Activated CD8-positive, alpha-beta memory T cell treated with anti-CD3 and anti-CD28 coated beads for 24 hours (primary cell): ENCODE data around the gene SHD.
"Not testable (repeated sequence)": the region's sequence is repeated elsewhere in the genome, so short reads cannot be mapped to it uniquely, and the experiment has no call there.

Experiments
- DNase-seq: peaks from one replicate; pipeline ENCODE4 v3.0.0-alpha.2; 2020

SHD gene

GRCh38 chr19:4267901-4268815 lies 10.9 kb upstream of the SHD start:
- no peak for DNase-seq

GRCh38 chr19:4268816-4269430 lies 10.1 kb upstream of the SHD start:
- no peak for DNase-seq

DNA sequence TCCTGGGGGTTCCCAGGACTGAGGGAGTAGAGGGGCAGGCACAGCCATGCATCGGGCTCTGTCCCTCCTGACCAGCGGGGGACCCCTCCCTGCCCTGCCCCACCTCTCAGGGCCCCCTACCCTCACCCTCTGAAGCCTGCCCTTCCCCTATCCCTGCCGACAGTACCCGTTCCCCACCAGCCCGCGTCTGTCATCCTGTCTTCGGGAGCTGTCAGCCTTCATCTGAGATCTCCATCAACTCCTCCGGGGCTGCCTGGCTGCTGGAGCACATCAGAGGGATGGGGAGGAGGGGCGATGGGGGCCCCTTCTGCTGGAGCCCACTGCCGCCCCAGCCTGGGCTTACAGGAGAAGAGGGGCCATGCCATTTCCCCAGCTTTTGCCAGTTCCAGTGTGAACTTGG lies 6.2 kb upstream of the SHD start:
- no peak for DNase-seq

DNA sequence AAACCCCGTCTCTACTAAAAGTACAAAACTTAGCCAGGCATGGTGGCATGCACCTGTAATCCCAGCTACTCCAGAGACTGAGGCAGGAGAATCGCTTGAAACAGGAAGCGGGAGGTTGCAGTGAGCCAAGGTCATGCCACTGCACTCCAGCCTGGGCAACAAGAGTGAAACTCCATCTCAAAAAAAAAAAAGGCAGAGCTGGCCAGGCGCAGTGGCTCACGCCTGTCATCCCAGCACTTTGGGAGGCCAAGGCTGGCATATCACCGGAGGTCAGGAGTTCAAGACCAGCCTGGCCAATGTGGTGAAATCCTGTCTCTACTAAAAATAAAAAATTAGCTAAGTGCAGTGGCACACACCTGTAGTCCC lies 4.8 kb upstream of the SHD start:
- not testable (repeated sequence) for DNase-seq

DNA sequence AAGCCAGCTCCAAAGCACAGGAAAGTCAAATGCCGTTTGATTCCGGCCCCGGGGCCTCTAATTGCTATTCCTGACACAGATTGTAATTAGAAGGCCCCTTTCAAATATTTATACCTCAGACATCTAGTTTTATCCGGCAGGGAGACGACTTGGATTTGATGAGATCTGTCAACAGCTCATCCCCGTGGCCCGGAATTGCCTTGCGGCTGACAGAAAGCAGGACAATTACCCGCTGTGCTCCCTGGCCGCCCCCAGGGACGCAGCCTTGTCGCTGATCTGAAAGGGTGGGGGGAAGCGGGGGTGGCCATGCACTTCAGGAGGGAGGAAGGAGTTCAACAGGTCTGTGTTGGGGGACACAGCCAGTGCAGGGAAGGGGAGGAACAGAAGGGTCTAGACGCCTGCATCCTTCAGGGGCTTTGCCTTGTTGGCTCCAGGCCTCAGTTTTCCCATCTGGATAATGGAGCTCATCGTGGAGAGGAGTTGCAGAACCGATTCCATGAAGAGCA lies 1.8 kb upstream of the SHD start:
- DNase-seq, result no peak

DNA sequence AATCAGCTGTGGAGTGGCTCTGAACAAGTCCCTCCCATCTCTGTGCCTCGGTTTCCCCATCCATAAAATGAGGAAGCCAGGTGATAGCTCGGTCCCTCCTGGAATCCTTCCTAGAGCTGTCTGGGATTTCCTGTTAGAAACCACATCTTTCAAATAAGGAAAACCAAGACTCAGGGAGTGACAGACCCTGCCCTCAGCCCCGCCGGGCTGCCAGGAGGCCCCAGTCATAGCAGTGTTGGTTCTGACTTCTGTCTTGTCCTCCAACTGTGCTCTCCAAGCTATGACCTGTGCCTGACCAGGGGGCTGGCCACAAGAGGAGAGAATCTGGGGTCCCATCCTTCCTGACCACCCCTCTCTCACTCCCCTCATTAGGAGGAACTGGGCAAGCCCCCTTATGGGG lies 1.1 kb upstream of the SHD start:
- no peak for DNase-seq

GRCh38 chr19:4279267-4279529 lies 132 bp downstream of the SHD start:
- DNase-seq, result no peak

GRCh38 chr19:4279530-4280422 lies 710 bp downstream of the SHD start:
- DNase-seq, result no peak

DNA sequence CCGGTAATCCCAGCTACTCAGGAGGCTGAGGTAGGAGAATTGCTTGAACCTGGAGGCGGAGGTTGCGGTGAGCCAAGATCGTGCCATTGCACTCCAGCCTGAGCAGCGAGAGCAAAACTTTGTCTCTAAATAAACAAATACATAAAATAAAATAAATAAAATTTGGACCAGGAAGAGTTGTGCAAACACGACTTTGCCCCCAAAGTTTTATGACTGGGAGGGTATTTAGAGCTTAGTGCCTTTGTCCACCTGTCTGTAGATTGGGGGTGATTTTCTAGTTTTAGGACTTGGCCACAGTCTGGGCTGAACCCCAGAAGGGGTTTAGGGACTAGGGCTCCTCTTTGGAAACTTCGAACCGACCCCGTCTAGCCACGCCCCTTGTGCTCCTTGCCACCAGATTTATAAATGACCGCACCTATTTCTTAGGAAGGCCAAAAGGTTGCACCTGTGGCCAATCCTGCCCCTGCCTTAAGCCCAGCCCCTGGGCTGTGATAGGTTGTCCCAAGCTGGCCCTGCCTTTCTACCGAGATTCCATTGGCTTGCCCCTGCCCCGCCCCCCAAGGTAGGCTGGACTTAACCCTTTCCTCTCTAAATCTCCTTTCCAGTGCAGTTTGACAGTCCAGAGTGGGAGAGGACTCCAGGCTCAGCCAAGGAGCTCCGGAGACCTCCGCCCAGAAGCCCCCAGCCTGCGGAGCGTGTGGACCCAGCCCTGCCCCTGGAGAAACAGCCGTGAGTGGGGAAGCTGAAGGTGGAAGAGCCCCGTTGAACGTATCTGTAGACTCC lies 5.3 kb downstream of the SHD start:
- DNase-seq, result no peak

- no peak for DNase-seq
These were observed 5.9 kb downstream of the SHD start for GRCh38 chr19:4284974-4285373.

GRCh38 chr19:4286141-4286540 lies 7.1 kb downstream of the SHD start:
- not testable (repeated sequence) for DNase-seq

GRCh38 chr19:4288091-4288777 lies 9.2 kb downstream of the SHD start:
- DNase-seq, result no peak

DNA sequence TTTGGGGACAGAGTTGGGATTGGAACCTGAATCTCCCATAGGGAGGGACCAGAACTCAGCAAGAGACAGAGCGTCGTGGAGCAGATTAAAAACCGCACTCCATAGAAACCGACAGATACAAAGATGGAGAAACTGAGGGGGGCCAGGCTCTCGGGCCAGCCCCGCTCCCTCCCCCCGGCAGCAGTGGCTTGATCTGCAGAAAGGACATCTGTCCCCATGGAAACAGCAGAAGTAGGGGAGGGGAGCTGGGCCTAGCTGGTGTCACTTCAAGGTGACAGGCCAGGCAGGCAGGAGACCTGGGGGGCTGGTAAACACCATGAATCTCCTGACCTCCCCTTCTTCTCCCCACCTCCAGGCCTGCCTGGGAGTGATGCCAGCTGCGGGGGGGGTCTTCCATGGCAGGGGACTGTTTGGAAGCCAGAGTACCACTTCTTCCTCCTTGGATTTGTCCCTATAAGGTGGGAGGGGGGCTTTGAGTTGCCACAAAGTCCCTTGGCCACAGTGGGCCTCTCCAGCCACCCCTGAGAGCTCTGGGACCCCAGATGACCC lies 12.2 kb downstream of the SHD start:
- DNase-seq, result no peak

- no peak for DNase-seq
These were observed 13.4 kb downstream of the SHD start for GRCh38 chr19:4292515-4292914.

DNA sequence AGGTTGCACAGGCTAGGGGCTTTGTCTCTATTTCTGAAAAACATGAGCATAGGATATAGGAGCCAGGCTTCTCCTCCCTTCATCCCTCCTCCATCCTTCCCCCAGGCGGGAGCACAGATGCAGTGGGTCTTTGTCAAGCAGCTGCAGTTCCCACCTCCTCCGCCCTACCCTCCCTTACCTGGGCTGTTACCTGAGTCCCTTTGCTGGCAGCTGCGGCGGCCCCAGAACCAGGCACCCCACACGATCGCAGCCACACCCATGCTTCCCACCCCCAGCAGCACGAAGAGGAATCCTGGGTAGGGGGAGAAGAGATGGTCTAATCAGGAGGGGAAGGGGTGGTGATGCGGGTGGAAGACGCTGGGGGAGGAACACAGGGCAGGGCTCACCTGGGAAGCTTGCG lies 15.3 kb downstream of the SHD start:
- no peak for DNase-seq

GRCh38 chr19:4295972-4296771 lies 17.1 kb downstream of the SHD start:
- DNase-seq, result no peak

DNA sequence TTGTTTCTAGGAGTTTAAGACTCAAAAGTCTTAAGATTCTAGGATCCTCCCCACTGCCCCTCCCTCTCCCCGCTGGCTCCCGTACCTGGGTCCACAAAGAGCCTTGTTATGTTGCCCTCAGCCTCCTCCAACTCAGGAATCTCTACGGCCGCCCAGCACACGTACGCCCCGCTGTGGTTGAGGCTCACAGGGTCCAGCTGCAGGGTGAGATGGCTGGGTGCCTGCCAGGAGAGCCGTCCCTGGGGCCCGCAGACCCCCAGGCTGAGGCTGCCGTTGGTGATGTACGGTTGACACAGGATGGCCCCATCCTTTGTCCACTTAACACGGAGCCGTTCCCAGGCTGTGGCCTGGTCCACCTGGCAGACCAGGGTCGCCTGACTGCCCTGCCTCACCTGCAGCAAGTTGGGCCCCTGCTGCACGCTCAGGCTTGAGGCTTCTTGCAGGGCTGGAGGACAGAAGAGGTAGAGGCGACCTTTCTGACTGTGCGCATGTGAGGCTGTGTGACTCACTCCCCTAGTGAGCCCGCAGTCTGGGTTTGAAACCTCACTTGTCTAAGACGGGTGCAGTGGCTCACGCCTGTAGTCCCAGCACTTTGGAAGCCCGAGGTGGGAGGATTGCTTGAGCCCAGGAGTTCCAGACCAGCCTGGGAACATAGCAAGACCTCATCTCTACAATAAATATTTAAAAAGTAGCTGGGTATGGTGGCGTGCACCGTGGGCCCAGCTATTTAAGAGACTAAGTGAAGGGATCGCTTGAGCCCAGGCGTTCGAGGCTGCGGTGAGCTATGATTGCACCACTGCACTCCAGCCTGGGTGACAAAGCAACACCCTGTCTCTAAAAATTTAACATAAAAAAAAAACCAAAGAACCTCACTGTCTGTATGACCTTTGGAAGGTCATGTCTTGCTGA lies 19.1 kb downstream of the SHD start:
- DNase-seq, result peak; percentile 69

- no peak for DNase-seq
These were observed 19.9 kb downstream of the SHD start for GRCh38 chr19:4298810-4299550.

GRCh38 chr19:4300589-4300988 lies 21.5 kb downstream of the SHD start:
- no peak for DNase-seq
